GM18951 (cell line): ENCODE results near the gene SLC7A11.

Experiments
- POLR2A ChIP-seq: IDR thresholded peaks from 4 replicates; pipeline ENCODE4 v1.6.1; 2011; ENCODE audit warnings: mild to moderate bottlenecking; ENCODE audit not compliant: insufficient read length, insufficient read depth; ENCODE audit errors: extremely low read depth
- in situ Hi-C: fragments of 300-500 bp; cut with MboI; formaldehyde crosslinking; loops from one replicate; pipeline ENCODE4 v1.12.0; 2022; ENCODE audit warnings: low sequenced_read_pairs, mixed read lengths, inconsistent platforms; ENCODE audit not compliant: unreplicated experiment

The SLC7A11 gene

GRCh38 chr4:138235419-138235952, 6.7 kb downstream of the SLC7A11 start:
- TF ChIP-seq POLR2A: no peak
- in situ Hi-C loops: no loop called here

GRCh38 chr4:138234248-138234647, 7.9 kb downstream of the SLC7A11 start:
- in situ Hi-C loops: no loop called here
- TF ChIP-seq POLR2A: no peak

- in situ Hi-C loops: no loop called here
- no peak for TF ChIP-seq POLR2A
These were observed 8.7 kb downstream of the SLC7A11 start for GRCh38 chr4:138233313-138234034.

- in situ Hi-C loops: no loop called here
These were observed 9.8 kb downstream of the SLC7A11 start for GRCh38 chr4:138232364-138232763.

GRCh38 chr4:138230048-138230447, 12.1 kb downstream of the SLC7A11 start:
- in situ Hi-C loops: no loop called here
- TF ChIP-seq POLR2A: no peak

More at GRCh38 chr4:138232364-138232763, 9.8 kb downstream of the SLC7A11 start:
- no peak for TF ChIP-seq POLR2A

GRCh38 chr4:138229160-138229559, 13.0 kb downstream of the SLC7A11 start:
- in situ Hi-C loops: no loop called here
- TF ChIP-seq POLR2A: no peak

GRCh38 chr4:138226351-138226750, 15.8 kb downstream of the SLC7A11 start:
- no peak for TF ChIP-seq POLR2A
- in situ Hi-C loops: no loop called here

- in situ Hi-C loops: no loop called here
- no peak for TF ChIP-seq POLR2A
These were observed 16.7 kb downstream of the SLC7A11 start for GRCh38 chr4:138225477-138225876.

- TF ChIP-seq POLR2A: no peak
- in situ Hi-C loops: no loop called here
These were observed 17.5 kb downstream of the SLC7A11 start for GRCh38 chr4:138224614-138225013.

- in situ Hi-C loops: no loop called here
- TF ChIP-seq POLR2A: no peak
These were observed 18.8 kb downstream of the SLC7A11 start for GRCh38 chr4:138223231-138223910.

GRCh38 chr4:138222046-138222445, 20.1 kb downstream of the SLC7A11 start:
- no peak for TF ChIP-seq POLR2A
- in situ Hi-C loops: no loop called here

GRCh38 chr4:138218976-138219375, 23.2 kb downstream of the SLC7A11 start:
- no peak for TF ChIP-seq POLR2A
- in situ Hi-C loops: no loop called here

GRCh38 chr4:138217567-138217966, 24.6 kb downstream of the SLC7A11 start:
- in situ Hi-C loops: no loop called here
- TF ChIP-seq POLR2A: no peak
